Kidney glomerular epithelial cell (primary cell): ENCODE results near the gene CNNM4.

Experiments used
- DNase-seq: peaks from one replicate; lab custom pipeline; 2025; lab: John Stamatoyannopoulos, UW

Gene CNNM4

DNA sequence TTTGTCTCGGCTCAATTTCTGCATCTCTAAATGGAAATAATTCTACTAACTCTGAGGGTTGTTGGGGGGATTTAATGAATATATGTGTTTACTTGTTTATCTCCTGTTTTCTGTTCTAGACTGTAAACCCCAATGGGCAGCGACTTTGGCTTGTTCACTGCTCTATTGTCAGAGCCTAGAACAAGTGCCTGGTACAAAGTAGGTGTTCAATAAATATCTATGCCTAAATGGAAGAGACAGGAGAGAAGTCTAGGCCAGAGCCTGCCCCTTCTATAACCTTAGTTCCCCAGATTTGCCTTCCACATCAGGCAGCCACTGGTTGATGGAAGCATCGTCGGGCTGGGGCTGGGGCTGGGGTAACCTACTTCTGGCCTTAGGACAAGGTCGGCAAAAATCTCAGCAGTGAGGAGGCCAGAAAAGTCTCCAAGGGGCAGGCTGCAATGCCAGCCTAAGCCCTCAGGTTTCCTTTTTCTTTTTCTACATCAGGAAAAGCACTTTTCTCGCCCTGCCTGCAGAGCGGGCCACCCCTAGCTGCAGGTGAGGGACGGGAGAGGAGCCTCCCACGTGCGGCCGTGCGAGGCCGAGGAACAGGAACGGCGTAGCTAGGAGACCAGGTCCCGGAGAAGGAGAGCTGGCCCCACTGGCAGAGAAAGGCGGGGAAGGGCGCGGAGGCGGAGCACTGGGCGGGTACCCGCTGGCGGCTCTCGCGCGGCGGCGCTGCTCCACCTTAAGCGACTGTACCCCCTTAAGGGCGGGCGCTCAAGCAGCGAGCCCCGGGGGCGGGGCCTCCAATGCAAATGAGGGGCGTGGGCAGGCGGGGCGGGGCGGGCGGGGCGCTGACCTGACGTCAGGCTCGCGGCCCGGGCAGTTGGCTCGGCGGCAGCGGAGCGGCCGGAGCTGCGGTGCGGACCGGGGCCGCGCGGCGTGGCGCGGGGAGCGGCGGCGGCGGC lies at the start of gene CNNM4:
Gene CNNM4 (plus strand): TSS at position 867 of the 950 bp plus-strand sequence. CDS start 98 bp downstream, outside the sequence.
- DNase-seq: peak; percentile 78

DNA sequence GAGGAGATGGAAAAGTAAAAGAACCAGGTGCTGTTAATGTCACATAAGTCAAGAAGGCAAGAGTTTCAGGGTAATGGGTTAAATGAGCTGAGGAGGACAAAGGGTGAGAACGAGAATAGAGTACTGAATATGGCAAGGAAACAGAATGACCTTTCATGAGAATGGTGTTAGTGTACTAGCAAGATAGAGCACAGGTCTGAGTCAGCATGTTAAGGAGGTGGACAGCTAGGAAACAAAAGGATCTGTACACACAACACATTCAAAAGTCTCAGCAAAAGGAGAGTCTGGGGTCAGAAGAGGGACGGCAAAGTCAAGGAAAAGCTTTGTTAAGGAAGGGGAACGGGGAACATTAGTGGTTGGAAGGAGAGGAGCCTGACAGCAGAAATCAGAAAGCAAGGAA lies 49.7 kb upstream of the CNNM4 start:
- no peak for DNase-seq

DNA sequence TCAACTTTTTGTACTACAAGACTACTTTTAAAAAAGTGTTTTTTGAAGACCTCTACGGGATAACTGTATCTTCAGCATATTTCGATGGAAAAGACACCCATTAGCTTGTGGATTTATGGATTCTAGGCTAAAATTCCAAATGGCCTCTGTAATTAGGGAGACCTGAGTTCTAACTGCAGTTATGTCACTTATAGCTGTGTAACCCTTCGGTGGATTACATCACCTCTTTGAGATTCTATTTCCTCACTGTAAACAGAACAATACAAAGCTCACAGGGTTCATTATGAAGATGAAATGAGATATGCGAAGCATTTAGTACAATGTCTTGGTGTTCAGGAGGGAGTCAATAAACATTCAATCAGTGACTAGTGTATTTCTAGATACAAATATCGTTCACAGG lies 45.0 kb upstream of the CNNM4 start:
- no peak for DNase-seq

DNA sequence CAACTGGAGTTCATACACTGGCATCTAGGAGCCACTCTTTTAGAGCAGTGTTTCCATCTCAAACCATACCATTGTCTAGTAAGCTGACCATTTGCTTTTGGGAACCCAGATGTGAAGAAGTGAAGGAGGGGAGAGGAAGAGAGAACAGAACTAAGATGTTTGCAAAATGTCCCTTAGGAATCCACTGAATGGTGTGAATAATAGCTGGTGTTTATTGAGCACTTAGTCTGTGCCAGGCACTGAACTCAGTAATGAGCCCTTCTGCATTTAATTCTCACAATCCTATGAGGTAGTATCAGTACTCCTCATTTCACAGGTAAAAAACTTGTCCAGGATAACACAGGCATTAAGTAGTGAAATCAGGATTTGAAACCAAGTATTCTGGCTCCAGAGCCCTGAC lies 44.3 kb upstream of the CNNM4 start:
- DNase-seq: no peak

DNA sequence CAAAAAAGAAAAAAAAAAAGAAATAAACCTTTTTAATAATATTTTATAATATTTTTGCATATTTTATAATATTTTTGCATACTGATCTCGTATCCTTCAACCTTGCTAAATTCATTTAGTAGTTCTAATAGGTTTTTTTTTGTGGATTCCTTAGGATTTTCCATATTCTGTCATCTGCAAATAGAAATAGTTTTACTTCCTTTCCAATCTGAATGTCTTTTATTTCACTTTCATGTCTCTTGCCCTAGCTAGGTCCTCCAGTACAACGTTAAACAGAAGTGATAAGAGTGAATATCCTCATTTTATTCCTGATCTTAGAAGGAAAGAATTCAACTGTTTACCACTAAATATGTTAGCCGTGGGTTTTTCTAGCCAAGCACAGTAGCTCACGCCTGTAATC lies 34.6 kb upstream of the CNNM4 start:
- DNase-seq: no peak

DNA sequence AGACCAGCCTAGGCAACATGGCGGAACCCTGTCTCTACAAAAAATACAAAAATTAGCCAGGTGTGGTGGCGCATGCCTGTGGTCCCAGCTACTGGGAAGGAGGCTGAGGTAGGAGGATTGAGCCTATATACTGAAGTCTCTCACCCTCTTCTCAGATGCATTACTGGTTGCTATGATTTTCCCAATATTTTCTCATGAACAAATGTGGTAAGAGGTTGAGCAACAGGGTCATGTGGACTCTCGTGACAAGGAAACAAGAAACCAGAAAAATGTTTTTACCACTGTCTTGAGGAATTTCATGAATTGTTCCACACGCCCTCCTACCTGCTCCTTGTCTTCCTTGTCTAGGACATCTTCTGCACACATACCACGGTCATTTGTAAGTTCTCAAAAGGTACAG lies 33.3 kb upstream of the CNNM4 start:
- DNase-seq: no peak

DNA sequence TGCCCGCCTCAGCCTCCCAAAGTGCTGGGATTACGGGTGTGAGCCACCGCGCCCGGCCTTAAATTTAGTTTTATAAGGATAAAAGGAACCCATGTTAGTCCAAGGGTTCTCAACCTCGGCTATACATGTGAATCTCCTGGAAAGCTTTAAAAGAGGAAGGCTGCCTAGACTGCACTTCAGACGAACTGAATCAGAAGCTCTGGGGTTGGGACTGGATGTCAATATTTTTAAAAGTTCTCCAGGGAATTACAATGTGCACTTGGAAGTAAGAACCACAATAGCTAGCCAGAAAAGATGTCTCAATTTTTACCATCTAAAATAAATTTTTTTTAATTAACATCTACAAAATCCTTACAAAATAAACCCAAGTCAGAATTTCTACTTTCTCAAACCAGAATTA lies 31.0 kb upstream of the CNNM4 start:
- no peak for DNase-seq

DNA sequence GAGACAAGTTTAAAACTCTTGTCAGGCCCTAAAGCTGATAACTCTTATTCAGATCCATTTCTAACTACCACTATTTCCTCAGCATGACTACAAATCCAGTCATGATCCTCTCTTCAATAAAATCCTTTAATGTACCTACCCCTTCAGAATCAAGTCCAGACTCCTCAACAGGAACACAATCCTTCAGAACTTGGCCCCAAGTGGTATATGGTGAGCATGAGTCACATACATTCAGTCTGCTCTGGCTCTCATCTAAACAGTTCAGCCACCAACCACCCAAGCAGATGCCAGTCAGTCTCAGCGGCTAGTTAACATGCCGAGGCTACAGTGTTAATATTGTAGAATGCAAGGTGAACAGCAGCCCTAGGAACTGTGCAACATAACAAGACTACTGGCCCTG lies 30.5 kb upstream of the CNNM4 start:
- no peak for DNase-seq

DNA sequence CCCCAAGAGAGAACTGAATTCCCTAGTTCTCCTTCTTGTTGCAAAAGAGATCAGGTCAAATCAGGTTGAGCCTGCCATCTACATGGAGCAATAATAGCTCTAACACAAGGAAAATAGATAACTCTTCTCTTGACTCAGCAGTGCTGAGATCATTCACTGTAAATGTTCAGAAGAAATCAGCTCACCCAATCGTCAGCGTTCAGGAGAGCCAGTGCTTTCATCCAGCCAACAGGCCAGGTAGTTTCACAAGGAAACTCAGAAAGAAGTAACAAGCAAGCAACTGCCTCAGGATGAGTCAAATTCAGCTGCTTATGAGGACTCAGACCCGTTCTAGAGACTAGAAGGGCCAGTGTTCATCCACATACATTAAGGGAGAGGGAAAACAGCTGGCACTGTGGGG lies 26.8 kb upstream of the CNNM4 start:
- DNase-seq: no peak

DNA sequence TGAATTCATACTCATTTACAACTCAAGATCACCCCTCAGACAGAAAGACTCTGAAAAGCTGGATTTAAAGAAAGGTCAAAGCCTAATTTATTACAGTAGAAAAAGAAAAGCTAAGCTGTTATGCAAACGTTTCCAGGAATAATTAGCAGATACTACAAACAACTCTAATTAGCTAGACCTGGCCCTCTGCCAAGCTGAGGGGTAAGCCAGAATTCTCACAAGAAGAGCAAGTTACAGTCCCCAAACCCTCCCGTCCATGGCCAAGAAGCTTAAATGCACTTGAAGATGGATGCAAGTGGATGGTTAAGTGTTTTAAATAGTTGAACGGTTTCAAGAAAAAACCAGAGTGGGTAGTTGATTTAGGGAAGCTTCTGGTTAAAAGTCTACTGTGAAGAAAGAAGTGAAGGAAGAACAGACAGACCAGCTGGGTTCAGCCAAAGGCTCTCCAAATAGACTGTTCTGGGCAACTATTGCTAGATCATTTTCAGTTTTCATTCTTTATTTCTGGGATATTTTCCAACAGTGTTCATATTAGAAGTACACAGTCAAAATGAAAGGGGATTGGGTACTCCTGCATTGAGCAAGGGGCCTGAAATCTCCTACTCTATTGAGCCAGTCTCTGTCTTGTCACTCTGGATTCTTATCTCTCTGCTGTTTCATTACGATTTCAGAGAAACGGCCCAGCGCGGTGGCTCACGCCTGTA lies 25.7 kb upstream of the CNNM4 start:
- no peak for DNase-seq

DNA sequence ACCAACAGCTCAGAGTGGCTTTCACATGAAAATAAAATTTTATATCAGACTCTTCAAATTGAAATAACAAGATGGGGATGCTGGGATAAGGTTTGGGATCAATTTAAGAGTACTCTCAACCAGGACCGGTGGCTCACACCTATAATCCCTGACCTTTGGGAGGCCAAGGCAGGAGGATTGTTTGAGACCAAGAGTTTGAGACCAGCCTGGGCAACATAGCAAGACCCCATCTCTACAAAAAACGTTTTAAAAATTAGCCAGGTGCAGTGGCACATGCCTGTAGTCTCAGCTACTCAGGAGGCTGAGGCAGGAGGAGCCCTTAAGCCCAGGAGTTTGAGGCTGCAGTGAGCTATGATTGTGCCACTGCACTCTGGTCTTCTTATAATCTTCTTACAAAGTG lies 23.5 kb upstream of the CNNM4 start:
- DNase-seq: no peak

DNA sequence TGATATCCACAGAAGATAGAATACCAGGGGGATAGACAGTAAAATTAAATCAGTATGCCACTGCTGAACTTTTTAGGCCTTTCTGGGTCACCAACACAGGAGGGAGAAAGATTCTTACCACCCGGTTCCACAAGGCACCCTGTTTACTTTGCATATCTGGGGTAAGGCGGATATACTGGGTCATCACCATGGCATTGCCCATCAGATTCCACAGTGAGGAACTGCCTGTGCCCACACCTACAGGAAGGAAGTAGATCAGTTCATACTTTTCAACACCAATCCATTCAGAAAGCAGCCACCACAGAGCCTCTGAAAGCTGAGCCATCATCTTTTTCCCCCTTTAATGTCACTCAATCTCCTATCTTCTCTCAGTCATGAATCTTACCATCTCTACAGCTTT lies 22.9 kb upstream of the CNNM4 start:
- no peak for DNase-seq

DNA sequence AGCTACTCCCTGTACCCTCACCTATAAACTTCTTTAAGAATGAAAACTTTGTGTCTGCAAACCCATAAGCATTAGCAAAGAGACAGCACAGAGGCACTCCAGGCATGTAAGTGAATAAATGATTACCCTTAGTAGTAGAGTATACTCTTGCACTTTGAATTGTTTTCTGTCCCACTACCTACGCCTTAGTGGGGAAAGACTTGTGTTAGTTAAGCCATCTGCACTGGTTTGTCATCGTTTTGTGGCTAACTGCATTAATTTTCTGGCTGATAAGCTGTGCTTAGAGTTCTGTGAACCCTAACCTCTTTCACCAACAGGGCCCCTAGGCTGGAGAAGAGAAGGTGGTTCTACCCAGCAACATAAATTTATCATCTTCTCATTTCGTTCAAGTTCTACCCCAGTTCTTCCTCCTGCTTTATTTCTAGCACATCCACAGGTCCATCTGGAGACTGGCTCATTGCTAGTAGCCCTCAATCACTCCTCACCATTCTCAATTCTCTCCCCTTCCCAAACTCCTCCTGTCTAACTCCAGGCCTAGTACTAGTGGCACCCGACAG lies 21.5 kb upstream of the CNNM4 start:
- DNase-seq: no peak

DNA sequence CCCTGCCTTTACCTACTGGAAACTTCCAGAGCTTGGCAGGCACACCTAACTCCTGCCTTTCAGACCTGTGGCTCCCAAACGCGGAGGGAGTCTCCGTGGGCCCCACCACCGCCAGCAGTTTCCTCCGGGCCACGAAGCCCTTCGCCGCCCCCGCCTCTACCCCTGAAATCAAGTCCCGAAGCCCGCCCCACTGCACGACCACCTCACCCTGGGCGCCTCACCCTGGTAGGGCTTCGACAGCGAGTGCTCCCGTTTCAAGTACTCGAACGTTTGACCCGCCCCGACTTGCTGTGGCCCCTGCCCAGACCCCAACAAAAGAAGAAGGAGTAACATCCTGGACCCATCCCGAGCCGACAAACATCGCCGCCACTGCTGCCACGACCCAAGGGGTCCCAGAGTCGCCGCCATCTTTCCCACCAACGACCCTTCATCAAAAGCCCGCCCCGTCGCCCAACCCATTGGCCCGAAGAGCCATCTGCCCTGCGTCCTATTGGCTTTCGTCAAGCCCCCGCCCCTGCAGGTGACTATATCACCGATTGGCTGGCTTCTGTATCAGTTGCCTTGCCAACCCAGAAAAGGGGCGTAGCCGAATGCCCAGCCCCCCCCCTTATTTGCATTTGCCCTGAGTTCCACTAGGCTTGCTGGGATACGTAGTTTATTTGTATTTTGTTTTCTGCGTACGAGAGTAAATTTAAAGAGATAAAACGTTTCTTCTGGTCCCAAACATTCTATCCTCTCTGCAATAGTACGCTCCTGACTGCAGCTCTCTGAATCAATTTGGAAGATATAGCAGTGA lies 20.9 kb upstream of the CNNM4 start, which contains the start of gene LMAN2L:
Gene LMAN2L (minus strand): TSS at position 432 of the 796 bp plus-strand sequence. CDS start 24 bp downstream, at position 408.
- DNase-seq: peak; percentile 94

DNA sequence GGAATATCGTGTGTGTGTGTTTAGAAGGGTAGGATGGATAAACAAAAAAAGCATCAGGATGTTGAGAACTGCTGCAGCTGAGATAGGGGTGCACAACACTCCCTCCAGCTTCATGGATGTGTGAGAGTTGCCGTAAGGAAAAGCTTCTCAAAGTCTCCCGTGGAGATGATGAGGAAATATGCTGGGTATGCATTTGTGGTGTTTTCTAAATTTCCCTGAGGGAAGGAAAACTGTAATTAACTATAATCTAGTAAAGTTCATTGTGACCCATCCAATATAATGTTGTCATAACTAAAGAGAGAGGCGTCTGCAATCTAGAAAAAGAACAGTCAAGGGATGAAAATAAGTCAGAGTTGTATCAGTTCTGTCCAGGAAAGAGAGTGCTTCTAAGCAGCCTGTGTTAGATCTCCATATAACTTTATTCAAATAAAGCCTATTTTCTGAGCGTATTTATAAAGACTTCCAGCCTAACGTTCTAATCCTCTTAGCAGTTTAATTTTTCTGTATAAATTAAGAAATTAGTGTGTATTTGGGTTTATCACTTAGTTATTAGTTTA lies 13.6 kb upstream of the CNNM4 start:
- DNase-seq: no peak

DNA sequence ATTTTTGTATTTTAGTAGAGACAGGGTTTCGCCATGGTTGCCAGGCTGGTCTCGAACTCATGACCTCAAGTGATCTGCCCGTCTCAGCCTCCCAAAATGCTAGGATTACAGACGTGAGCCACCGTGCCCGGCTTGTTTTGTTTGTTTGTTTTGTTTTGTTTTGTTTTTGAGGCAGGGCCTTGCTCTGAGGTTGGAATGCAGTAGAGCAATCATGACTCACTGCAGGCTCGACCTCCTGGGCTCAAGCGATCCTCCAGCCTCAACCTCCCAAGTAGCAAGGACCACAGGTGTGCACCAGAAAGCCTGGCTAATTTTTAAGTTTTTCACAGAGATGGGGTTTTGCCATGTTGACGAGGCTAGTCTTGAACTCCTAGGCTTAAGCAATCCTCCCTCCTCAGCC lies 8.9 kb upstream of the CNNM4 start:
- DNase-seq: no peak

DNA sequence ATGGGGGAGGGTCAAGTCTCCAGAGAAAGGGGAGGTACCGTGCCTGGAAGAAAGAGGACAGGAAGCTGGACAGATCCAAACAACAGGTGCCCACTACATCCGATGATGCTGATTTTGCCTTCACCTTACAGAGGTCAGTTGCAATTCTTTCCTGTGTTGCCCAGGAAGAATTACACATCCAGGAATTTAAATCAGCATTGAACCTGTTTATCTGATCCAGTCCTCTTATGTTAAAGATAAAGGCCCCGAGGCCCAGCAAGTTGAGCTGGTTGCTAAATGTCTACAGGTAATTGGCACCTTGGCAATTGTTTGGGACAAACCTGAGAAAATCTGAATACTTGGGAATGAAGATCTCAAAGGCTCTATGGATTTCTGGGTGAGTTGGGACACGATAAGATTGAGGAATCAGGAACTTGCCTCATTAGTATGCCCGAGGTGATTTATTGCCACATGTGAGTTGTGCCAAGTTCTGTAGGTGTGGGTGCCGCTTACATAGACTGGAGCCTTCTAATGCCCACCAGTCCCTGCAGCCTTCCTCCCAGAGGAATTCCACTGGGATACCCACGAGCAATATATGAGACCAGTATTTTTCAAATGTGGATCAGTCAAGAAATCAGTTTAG lies 6.9 kb upstream of the CNNM4 start:
- no peak for DNase-seq

DNA sequence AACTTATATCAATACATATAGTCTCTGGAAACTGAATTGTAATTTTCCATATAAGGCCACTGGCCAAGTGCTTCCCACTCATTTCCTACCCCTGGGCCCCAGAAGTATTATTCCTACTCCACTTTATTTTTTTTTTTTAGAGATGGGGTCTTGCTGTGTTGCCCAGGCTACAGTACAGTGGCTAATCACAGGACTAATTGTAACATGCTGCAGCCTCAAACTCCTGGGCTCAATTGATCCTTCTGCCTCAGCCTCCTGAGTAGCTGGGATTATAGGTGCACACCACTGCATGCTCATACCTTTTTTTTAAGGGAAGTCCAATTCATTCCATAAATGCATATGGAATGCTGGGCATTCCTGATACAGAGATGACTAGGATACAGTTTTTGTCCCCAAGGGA lies 6.4 kb upstream of the CNNM4 start:
- no peak for DNase-seq

DNA sequence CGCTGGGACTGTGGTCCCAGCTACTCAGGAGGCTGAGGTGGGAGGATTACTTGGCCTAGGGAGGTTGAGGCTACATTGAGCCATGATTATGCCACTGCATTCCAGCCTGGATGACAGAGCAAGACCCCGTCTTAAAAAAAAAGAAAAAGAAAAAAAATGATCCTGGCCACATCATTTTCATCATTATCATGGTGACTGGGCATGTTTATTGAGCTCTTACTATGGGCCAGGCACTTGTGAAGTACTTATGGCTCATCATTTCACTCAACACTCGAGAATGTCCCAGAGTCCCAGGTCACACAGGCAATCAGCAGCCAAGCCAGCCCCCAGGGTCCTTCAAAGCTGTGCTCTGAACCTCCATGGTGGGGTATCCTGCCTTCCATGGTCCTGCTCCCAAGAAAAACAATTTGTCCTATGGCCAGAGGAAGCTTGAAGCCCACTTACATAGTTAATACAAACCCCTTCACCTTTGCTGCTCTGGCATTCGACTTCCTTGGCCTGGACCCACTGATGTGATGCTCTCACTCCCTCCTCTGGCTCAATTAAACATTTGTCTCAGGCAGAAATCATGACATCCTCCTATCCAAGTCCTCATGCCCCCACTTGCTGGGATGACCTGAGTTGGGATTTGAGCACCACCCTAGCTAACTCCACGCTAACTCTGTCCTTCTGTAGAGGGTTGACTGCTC lies 3.8 kb upstream of the CNNM4 start:
- DNase-seq: no peak

DNA sequence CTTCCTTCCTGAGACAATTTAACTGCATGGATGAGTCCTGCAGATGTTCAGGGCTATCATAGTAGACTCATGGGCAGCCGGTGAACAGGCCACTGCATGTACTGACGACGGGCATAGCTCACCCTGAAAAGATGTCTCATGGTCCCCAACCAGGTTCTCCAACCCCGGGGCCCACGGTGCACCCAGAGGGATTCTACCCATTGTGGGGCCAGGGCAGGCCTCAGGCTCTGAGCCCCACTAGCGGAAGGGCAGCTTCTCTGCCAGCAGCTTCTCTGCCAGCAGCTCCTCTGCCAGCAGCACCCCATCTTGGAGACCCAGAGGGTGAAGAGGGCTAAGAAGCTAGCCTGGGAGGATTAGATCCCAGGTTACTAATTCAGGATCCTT lies 3.2 kb upstream of the CNNM4 start:
- no peak for DNase-seq

DNA sequence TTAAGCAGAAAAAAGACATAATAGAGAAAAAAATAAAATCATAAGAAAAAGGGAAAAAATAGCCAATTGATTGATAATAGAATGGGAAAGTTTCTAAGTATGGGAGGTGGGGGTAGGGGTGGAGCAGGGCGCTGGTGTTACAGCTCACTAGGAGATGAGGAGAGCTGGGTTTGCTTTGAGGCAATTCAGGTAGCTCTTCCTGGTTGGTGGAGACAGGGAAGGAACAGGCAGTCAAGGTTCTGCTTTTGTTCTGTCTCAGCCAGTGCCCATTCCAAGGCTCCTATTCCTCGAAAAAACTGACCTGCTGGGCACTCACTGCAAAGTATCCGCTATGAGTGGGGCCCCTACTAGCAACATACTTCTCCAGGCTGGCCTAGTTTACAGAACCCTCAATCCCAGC lies 1.7 kb upstream of the CNNM4 start:
- DNase-seq: no peak
